HG02973 (cell line): ENCODE measurements around the gene PTPRG.
A peak's percentile ranks its signal among the peaks of the same experiment; 100 is the strongest.

Source experiments
- ATAC-seq: cut with Tn5 transposase; IDR thresholded peaks from one replicate; pipeline ENCODE4 v1.9.1; 2021; ENCODE audit warnings: moderate library complexity; ENCODE audit not compliant: unreplicated experiment

Gene PTPRG

DNA sequence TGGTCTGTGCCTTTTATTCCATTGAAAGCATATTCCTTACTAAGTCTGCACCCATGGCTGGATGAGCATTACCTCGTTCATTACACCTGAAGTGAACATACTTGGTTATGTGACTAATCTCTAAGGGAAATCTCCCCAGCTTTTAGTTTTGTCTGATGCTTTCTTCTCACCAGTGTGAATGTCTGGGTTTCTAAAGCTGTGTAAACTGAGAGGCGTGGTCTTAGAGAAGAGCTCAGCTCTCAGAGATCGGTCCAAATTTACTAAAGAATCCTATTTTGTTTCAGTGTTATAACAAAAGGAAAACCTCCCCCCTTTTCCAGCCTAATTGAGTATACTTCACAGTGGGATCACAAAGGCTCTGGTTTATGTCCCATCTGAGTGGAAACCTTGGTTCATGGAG lies 352.3 kb downstream of the PTPRG start:
- no peak for ATAC-seq

DNA sequence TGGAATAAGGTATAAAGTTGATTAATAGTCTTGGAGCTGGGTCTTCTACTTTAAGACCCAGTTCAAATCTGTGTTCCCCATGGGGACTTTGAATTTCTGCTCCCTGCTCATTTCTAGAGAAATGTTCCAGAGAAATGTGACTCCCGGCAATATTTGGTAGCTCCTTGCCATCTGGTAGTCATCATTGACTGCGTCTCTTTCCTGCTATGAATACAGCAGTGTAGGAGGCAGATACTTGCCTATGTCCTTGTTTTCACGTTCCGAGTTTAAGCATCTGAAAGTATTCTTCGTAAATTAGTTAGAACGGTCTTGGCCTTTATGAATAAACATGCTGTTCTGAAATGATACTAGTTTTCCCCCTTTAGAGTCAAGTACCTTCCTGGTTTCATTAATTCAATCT lies 352.9 kb downstream of the PTPRG start:
- ATAC-seq = no peak

DNA sequence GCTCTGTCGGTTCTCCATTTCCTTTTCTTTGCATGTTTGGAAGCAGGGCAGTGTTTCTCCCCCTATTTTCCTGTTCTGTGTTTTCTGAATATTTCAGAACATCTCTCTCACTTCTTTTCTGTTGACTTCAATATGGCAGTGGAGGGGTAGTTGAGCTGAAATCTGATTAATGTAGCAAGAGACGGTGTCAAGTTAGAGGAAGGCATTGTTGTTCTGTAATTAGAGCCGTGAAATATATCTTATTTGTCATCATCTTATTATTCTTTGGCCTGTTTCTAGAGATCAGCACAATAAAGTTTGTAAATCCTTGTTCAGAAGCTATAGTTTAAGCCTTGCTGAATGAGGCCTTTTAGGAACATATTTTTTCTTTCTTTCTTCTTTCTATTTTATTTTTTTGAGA lies 353.9 kb downstream of the PTPRG start:
- no peak for ATAC-seq

DNA sequence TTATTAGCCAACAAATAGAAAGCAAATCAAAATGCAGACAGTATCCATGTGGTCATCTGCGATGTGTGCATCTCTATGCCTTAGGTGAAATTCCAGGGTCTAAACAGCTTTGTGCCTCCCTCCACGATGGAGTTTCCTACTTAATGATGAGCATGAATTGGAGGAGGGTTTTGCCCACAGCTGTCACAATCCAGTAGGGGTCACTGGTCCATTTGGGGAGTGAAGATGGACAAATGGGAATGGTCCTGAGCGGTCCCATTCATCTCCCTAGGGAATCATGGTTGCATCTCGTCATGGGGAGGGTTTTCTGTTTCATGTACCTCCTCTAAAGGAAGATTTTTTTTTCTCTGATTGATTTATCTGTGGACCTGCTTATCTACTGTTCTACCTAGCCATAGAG lies 358.0 kb downstream of the PTPRG start:
- ATAC-seq = no peak

DNA sequence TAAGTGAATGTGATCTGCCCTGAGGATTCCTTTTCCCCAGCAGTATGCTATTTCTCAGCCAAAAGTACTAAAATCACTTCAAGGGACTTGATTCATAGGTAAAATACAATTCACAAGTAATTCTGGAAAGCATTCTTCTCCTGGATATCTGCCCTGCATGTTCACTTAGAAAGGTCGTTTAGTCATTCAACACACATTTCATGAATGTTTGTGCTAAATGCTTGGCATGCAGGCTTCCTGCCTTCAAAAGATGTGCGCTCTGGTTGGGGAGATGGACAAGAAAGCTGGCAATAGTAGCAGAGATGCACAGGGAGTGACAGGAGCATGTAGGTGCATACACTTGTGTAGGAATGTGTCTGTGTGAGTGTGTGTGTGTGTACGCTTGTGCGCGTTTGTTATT lies 360.7 kb downstream of the PTPRG start:
- no peak for ATAC-seq

DNA sequence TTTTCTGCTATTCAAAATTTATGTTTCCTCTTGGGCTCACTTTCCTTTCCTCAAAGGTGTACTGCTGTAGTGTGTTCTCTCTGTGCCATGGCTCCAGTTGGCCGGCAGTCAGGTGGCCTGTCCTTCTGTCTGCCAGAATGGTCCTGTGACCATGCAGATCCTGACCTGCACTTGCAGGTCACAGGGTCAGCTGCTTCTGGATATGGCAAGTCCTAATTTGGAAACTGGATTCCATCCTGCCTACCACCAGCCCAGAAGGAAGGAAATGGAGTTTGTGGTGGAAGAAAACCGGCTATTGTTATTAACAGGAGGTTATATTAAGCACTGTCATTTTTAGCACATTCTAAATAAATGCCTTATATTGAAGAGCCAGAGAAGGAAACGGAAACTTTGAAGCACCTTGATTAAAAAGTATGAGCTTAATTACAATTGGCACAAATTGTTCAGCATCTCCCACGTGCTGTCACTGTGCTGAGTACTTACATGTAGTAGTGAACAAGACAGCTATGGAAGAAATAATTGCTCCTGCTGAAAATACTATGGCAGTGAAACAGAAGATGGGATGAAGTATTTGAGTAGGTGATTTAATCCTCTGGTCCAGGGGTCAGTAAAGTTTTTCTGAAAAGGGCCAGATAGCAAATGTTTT lies 362.8 kb downstream of the PTPRG start:
- ATAC-seq = no peak

DNA sequence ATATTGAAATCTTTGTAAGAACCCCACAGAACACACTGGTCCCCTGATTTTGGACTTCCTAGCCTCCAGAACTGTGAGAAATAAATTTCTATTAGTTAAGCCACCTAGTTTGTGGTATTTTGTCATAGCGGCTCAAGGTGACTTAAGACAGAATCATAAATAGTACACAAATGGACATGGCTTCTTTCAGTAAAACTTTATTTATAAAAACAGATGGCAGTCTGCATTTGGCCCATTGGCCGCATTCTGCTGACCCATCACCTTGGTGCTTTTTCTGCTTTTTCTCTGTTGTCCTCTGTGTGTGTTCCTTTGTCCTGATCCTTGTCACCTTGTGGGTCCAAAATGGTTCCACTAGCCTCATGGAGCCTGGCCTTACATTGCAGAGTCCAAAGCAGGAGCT lies 363.6 kb downstream of the PTPRG start:
- ATAC-seq = no peak

DNA sequence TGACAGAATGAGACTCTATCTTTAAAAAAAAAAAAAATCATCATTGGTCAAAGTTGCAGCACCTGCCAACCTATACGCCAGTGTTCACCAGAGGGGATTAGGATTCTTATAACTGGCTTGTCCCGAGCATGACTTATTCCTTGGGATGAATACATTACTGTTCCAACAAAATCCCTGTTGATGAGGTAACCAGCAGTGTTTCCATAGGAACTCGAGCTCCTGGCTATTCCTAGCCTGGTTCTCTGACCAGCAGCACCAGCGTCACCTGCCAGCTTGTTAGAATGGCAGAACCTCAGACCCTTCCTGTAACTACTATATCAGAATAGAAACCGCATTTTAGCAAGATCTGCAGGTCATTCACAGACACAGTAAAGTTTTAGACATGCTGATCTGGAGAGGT lies 364.4 kb downstream of the PTPRG start:
- no peak for ATAC-seq

DNA sequence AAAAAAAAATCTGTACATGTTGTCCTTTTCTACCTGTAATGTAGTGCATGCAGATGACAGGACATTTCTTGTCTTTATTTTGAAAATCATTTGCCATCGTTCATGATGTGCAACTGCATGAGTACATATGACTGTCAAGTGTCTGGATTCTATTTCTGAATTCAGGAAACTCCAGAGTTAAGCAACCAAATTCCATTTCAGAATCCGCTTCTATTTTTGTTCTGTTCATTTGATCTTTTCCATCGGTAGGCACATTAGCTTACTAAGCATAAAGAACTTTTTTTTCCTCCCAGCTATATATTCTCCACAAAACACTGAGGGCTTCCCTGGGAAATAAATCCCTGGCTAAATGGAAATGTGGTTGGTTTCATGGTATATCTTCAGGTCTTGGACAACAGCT lies 365.6 kb downstream of the PTPRG start:
- no peak for ATAC-seq

DNA sequence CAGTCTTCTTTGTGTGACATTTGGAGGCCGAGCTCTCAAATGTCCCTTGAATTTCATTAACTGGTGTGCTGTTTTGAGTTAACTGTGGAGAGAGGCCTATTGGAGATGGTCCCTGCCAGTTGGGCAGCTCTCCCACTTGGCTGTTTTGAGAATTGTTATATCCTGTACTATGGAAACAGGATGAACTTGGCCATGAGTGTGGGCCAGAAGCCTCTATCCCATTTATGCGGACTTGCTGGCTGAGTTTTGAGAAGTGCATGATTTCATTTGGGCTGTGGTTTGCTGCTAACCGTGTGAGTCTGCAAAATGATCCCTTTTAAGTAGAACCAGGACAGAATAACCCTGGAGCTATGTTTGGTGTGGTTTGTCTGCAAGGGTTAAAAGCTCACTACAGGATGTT lies 366.0 kb downstream of the PTPRG start:
- no peak for ATAC-seq

DNA sequence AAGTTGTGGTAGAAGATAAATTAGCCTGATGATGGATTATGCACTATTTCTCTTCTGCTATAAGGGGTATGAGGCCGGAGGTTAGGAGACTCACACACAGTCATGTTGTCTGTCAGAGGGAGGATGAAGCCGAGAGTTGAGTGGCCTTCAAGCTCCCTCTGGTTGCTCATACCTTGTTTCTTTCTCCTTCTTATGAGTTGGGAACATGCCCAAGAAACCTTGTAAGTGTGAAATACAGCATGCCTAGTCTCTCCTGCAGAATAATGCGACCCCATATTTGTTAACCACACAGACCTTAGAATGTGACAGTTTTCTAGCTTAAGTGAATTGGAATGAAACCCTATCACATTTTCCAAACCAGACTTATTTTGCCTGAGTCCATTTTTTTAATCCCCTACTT lies 366.7 kb downstream of the PTPRG start:
- no peak for ATAC-seq

DNA sequence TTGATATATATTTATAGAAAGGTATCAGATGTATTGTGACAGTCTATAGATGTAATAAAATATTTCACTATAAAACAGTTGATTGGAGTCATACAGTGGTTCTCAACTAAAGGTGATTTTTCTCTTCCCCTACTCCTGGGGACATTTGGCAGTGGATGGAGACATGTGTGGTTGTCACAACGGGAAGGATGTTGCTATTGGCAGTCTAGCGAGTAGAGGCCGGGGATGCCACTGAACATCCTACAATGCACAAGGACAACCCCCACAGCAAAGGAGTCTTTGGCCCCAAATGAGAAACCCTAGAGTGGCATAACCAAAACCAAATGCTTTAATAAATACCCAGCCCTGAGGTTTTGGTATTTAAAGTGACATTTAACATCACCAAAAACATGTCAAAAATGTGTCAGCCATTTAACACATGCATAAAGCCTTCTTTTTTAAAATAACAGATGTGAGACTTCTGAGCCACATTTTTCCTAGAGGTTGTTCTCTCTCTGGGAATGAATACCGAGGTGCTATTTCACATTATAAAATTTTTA lies 367.5 kb downstream of the PTPRG start:
- no peak for ATAC-seq

DNA sequence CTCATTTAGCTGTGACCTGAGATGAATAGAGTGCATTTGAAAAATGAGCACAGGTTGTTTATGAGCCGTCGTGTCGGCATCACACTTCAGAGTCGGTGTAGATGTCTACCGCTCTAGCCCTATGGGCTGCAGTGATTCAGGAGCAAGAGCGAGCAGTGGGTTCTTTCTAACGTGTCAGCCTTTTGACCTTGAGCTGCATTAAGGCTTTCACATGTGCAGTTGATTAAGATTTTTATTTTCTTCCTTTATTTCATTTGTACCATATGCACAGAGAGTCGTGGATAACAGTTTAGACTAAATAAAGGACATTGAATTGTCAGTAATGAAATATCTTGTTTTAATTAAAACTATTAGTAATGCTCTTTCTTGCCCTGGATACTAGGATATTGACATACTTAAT lies 368.2 kb downstream of the PTPRG start:
- ATAC-seq = no peak

DNA sequence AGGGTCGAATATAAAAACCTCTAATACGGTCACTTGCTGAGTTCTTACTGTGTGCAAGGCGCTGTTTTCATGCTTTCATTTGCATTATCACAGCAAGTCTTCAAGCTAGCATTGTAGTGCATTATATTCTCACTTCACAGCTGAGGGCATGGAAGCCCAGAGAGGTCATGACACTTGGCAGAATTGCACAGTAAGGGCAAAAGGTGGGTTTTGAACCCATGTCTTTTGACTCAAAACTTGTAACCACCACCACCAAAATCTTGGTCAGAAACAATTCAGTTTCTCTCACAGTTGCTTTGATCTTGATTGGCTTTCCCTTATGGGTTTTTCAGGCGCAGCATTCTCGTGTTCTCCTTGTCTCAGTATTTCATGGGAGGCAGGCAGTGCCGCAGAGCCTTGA lies 371.1 kb downstream of the PTPRG start:
- ATAC-seq = no peak

DNA sequence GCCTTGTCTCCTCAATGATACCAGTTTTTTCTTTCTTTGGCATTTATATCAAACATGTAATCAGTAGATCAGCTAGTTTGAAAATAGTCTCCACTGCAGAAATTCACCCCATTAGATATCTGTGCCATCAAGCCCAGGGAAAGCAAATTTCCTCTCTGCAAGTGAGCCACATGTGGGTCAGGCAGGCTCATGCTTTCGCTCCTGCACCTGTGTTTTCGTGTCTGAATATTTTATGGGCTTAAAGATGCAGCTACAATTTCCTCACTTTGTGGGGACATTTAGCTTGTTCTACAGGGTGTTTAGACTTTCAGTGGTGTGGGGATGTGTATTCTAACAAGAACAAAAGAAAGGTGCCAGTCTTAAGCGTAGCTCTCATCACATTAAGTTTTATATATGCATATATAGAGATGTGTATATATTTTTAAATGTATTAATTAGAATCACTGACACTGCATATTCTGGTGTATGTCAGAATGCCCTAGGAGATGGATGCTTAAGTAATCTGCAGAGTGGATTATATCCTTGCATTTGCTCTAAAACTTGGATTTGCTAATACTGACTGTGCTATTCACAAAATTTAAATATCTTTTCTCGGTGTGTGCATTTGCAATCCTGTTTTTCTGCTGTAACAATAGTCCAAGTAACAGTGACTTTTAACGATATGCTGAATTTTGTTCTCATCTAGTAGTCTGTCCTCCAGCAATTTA lies 372.6 kb downstream of the PTPRG start:
- no peak for ATAC-seq

DNA sequence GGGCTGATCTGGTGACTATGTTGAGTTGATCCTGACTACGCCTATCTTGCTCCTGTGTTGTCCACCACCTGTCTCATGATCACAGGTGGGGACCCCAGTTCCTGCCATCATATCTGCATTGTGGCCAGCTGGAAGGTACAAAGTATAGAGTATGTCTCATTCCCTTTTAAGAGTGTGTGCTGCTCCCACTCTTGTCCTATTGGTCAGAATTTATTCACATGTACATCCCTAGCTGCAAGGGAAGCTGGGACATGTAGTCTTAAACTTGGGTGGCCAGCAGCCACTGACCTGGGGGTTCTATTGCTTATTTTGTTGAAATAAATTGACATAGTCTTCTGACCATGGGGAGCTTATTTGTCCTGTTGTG lies 373.1 kb downstream of the PTPRG start:
- no peak for ATAC-seq

DNA sequence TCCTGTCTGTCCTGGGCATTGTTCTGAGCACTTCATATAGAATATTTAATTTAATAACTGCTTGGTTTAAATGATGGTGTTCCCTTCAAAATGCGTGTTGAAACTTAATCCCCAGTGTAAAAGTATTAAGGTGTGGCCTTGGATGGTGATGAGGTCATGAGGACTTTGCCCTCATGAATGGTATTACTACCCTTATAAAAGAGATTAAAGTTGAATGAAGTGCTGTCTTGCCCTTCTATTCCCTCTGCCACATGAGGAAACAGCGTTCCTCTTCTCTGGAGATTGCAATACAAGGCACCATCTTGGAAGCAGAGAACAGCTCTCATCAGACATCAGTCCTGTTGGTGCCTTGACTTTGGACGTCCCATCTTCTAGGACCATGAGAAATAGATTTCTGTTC lies 374.4 kb downstream of the PTPRG start:
- no peak for ATAC-seq

DNA sequence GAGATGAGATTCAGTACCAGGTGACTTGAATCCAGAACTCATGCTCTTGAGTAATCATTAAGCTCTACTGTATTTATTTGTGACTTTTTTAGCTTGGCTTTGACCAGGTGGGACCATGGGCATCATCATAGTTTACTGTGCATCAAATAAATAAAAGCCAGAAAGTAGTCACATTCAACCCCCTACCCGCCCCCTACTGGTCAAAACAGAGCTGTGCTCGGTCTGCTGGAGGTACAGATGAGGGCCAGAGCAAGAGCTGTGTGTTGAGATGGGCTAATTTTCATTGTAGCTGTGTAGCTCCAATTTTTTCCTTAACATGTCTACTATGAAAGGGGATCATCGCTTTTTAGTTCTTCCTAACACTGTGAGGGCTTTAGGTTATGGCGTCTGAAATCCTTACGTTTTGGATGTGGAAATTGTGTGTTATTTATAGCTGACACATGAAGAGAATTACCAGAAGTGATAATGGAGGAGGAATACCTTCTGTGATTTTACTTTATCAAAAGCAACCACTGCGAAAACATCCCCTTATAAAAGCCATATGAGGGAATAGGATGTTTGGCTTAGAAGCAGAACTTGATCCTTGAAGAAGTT lies 375.1 kb downstream of the PTPRG start:
- ATAC-seq = peak; percentile 50

DNA sequence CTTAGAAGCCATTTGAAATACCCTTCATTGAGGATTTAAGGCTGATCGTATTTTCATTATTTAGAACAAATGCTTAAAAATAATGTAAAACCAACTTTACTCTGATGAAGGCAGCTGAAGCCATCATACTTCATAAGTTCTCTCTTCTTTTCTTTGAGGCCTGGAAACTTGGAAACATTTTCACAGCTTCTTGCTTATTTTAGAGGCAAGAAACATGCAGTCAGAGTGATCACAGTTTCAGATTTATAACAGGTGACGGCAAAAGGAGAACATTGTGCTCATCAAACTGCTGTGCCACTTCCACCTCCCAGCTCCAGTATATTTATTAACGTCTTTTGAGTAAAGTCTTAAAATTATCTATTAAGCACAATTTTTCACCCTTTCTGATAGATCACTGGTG lies 376.1 kb downstream of the PTPRG start:
- ATAC-seq = no peak

DNA sequence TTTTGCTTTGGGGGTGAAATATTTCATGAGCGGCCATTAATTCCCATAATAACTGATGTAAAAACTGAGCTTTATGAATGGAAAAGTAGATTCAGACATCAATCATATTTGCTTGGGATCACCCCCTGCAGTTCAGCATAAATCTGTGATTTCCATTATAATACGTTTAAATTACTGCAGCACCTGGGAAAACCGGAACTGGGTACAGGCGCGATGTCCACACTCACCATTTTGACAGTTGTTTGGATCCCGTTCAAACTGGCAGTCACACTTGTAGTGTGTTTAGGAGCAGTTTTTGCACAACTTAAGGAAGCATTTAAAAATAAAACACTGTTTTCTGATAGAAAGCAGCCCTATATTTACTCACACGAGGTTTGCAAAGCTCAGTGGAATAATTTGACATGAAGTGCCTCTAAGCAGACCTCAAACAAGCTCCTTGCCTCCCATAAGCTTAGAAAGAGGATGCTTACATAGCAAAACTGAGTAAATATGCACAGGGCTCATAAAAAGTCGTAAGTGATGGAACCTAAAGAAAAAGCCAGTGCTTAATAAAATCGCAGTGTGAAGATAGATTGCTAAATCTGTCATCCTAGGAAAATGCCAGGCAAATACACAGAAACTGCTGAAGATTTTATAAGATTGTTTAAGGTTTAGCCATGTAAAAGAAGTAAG lies 377.6 kb downstream of the PTPRG start:
- no peak for ATAC-seq

DNA sequence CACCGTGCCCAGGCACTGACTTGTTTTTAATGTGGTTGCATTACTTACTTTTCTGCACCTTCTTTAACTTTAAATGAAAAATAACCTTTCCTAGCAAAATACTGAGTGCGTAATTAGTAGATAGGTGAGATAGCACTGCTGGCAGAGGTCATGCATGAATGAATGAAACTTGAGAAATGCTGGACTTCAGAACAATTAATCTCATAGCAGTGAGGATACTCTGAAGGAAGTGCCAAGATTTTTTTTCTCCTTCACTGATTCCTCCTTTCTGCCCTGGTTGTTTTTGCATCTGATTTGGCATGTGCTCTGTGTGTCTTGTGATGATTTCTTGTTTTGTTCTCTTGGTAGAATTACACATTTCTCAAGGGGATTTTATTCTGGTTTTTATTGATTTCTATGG lies 378.9 kb downstream of the PTPRG start:
- no peak for ATAC-seq

DNA sequence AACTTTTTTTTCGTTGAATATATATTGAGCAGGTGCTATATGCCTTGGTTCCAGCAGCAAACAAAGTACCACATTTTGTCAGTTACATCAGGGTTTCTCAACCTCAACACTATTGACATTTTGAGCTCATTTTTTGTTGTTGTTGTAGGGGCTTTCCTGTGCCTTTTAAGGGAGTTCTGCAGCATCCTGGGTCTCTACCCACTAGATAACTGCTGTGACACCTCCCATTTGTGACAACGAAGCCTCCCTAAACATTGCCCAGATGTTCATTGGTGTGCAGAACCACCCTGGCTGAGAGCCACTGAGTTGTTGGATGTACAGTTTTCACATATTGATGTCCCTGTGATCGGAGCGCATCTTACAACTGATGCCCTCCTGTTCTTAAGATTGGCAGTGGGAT lies 382.6 kb downstream of the PTPRG start:
- ATAC-seq = no peak
